ENCODE data around the gene ALG11. TPM values are rescaled to one million over a fixed set of nuclear protein-coding genes. Genes with fewer than 3 reads are reported as not detected.
"Not testable (repeated sequence)": the region's sequence is repeated elsewhere in the genome, so short reads cannot be mapped to it uniquely, and the experiment has no call there.

ALG11 gene
- total RNA-seq, 1 donor from 2014 or later = 44.7 TPM

GRCh38 chr13:51977625-51978024 lies 34.6 kb upstream of the ALG11 start:
- no peak for DNase-seq (ENCODE audit: low spot score)
- no peaks in the 10 kb centered on the region for H3K9me3 Mint-ChIP-seq (ENCODE audit: unreplicated experiment)
- no peak overlapping the region for H3K4me3 Mint-ChIP-seq (ENCODE audit: unreplicated experiment)
- no peak for TF ChIP-seq CTCF (IDR thresholded peaks at IDR 0.05; ENCODE audit: unreplicated experiment)
- no peaks in the 10 kb centered on the region for H3K36me3 Mint-ChIP-seq (ENCODE audit: low read depth, unreplicated experiment)
- H3K4me1 Mint-ChIP-seq (ENCODE audit: unreplicated experiment) = no peaks in the 10 kb centered on the region
- H3K27ac Mint-ChIP-seq (ENCODE audit: unreplicated experiment) = no peak overlapping the region
- no peaks in the 10 kb centered on the region for H3K27me3 Mint-ChIP-seq (ENCODE audit: unreplicated experiment)

- TF ChIP-seq CTCF (IDR thresholded peaks at IDR 0.05; ENCODE audit: unreplicated experiment) = no peak
- Mint-ChIP-seq H3K27ac (ENCODE audit: unreplicated experiment) (no peak overlapping the region), H3K27me3 (ENCODE audit: unreplicated experiment) (no peaks in the 10 kb centered on the region), H3K36me3 (ENCODE audit: low read depth, unreplicated experiment) (no peaks in the 10 kb centered on the region), H3K4me1 (ENCODE audit: unreplicated experiment) (no peaks in the 10 kb centered on the region), H3K4me3 (ENCODE audit: unreplicated experiment) (no peak overlapping the region), H3K9me3 (ENCODE audit: unreplicated experiment) (no peaks in the 10 kb centered on the region)
- no peak for DNase-seq (ENCODE audit: low spot score)
Measured at GRCh38 chr13:51978796-51979556, 33.2 kb upstream of the ALG11 start.

- no peaks in the 10 kb centered on the region for H3K27me3 Mint-ChIP-seq (ENCODE audit: unreplicated experiment)
- no peak overlapping the region for H3K27ac Mint-ChIP-seq (ENCODE audit: unreplicated experiment)
- no peak overlapping the region for H3K4me3 Mint-ChIP-seq (ENCODE audit: unreplicated experiment)
- H3K36me3 Mint-ChIP-seq (ENCODE audit: low read depth, unreplicated experiment) = no peaks in the 10 kb centered on the region
- TF ChIP-seq CTCF (IDR thresholded peaks at IDR 0.05; ENCODE audit: unreplicated experiment) = no peak
- H3K4me1 Mint-ChIP-seq (ENCODE audit: unreplicated experiment) = no peaks in the 10 kb centered on the region
- H3K9me3 Mint-ChIP-seq (ENCODE audit: unreplicated experiment) = no peaks in the 10 kb centered on the region
- DNase-seq (ENCODE audit: low spot score) = no peak
Measured at GRCh38 chr13:51980908-51981307, 31.3 kb upstream of the ALG11 start.

- H3K4me1 Mint-ChIP-seq (ENCODE audit: unreplicated experiment) = no peaks in the 10 kb centered on the region
- no peaks in the 10 kb centered on the region for H3K36me3 Mint-ChIP-seq (ENCODE audit: low read depth, unreplicated experiment)
- no peak overlapping the region for H3K4me3 Mint-ChIP-seq (ENCODE audit: unreplicated experiment)
- H3K27ac Mint-ChIP-seq (ENCODE audit: unreplicated experiment) = no peak overlapping the region
- TF ChIP-seq CTCF (IDR thresholded peaks at IDR 0.05; ENCODE audit: unreplicated experiment) = no peak
- no peak for DNase-seq (ENCODE audit: low spot score)
- H3K9me3 Mint-ChIP-seq (ENCODE audit: unreplicated experiment) = no peaks in the 10 kb centered on the region
- H3K27me3 Mint-ChIP-seq (ENCODE audit: unreplicated experiment) = no peaks in the 10 kb centered on the region
Measured at GRCh38 chr13:51981355-51981754, 30.8 kb upstream of the ALG11 start.

GRCh38 chr13:51983292-51983691 lies 28.9 kb upstream of the ALG11 start:
- not testable (repeated sequence) for H3K27me3 Mint-ChIP-seq (ENCODE audit: unreplicated experiment); DNase-seq (ENCODE audit: low spot score); H3K27ac Mint-ChIP-seq (ENCODE audit: unreplicated experiment); H3K36me3 Mint-ChIP-seq (ENCODE audit: low read depth, unreplicated experiment); H3K4me1 Mint-ChIP-seq (ENCODE audit: unreplicated experiment); H3K4me3 Mint-ChIP-seq (ENCODE audit: unreplicated experiment); H3K9me3 Mint-ChIP-seq (ENCODE audit: unreplicated experiment)

- H3K9me3 Mint-ChIP-seq (ENCODE audit: unreplicated experiment); H3K27me3 Mint-ChIP-seq (ENCODE audit: unreplicated experiment); H3K36me3 Mint-ChIP-seq (ENCODE audit: low read depth, unreplicated experiment); H3K4me3 Mint-ChIP-seq (ENCODE audit: unreplicated experiment); H3K4me1 Mint-ChIP-seq (ENCODE audit: unreplicated experiment); DNase-seq (ENCODE audit: low spot score); H3K27ac Mint-ChIP-seq (ENCODE audit: unreplicated experiment): not testable (repeated sequence)
Measured at GRCh38 chr13:51984904-51985303, 27.3 kb upstream of the ALG11 start.
